Astrocyte of the cerebellum (primary cell): Measurements from ENCODE around the gene STIMATE.

Source experiments
- DNase-seq: peaks from one replicate; pipeline ENCODE4 v3.0.0-alpha.2; 2011; ENCODE audit warnings: low read depth
- H3K4me3 ChIP-seq: 2 replicates; pipeline ENCODE4 v1.5.1; 2011; ENCODE audit warnings: mild to moderate bottlenecking, low read depth, low read length, moderate library complexity
- CTCF ChIP-seq: IDR thresholded peaks from 2 replicates; pipeline ENCODE4 v1.5.1; 2012; ENCODE audit warnings: low read length, low read depth, moderate library complexity, mild to moderate bottlenecking; ENCODE audit errors: missing control alignments
- in situ Hi-C: cut with HindIII; loops from 2 replicates; pipeline ENCODE4 v1.10.0; 2017; ENCODE audit warnings: low sequenced_read_pairs

The STIMATE gene

GRCh38 chr3:52882377-52882776 lies 15.0 kb downstream of the STIMATE start:
- in situ Hi-C loops, result no loop called here
- H3K4me3 ChIP-seq, result no peak overlapping the region
- TF ChIP-seq CTCF, result no peak
- DNase-seq, result no peak

GRCh38 chr3:52881871-52882270 lies 15.5 kb downstream of the STIMATE start:
- no peak for DNase-seq
- no peak overlapping the region for H3K4me3 ChIP-seq
- TF ChIP-seq CTCF, result no peak
- in situ Hi-C loops, result no loop called here

GRCh38 chr3:52880474-52880873 lies 16.9 kb downstream of the STIMATE start:
- in situ Hi-C loops, result no loop called here
- no peak for DNase-seq
- H3K4me3 ChIP-seq, result no peak overlapping the region
- no peak for TF ChIP-seq CTCF

- DNase-seq, result no peak
- no peak overlapping the region for H3K4me3 ChIP-seq
- no peak for TF ChIP-seq CTCF
- in situ Hi-C loops, result no loop called here
Observed at GRCh38 chr3:52880047-52880446, 17.3 kb downstream of the STIMATE start.

GRCh38 chr3:52879581-52879980 lies 17.8 kb downstream of the STIMATE start:
- in situ Hi-C loops, result no loop called here
- TF ChIP-seq CTCF, result no peak
- no peak overlapping the region for H3K4me3 ChIP-seq
- DNase-seq, result no peak

GRCh38 chr3:52879090-52879489 lies 18.3 kb downstream of the STIMATE start:
- peak; percentile 15 for TF ChIP-seq CTCF
- no peak for DNase-seq
- in situ Hi-C loops, result no loop called here
- H3K4me3 ChIP-seq, result no peak overlapping the region

GRCh38 chr3:52877085-52877484 lies 20.3 kb downstream of the STIMATE start:
- in situ Hi-C loops, result no loop called here
- no peak for TF ChIP-seq CTCF
- no peak overlapping the region for H3K4me3 ChIP-seq
- no peak for DNase-seq
